Measurements from ENCODE around the gene ART4.

DNA sequence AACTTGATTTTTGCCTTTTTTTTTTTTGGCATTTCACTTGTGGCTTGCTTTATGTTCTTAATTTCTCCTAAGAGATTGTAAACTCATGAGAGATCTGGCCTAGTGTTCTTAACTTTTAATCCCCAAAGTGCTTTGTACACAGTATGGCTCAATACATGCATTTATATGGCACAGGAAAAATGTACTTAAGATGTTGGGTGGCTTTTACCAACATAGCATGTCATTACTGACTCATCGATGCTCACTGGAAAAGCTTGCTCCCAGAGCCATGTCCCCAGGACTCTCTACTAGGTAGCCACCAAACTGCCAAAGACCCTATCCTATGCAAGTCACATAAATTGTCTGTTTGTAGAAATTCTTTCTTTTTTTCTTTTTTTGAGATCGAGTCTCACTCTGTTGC is 16.3 kb downstream of the ART4 start:
- TF ChIP-seq, protein P1, sequence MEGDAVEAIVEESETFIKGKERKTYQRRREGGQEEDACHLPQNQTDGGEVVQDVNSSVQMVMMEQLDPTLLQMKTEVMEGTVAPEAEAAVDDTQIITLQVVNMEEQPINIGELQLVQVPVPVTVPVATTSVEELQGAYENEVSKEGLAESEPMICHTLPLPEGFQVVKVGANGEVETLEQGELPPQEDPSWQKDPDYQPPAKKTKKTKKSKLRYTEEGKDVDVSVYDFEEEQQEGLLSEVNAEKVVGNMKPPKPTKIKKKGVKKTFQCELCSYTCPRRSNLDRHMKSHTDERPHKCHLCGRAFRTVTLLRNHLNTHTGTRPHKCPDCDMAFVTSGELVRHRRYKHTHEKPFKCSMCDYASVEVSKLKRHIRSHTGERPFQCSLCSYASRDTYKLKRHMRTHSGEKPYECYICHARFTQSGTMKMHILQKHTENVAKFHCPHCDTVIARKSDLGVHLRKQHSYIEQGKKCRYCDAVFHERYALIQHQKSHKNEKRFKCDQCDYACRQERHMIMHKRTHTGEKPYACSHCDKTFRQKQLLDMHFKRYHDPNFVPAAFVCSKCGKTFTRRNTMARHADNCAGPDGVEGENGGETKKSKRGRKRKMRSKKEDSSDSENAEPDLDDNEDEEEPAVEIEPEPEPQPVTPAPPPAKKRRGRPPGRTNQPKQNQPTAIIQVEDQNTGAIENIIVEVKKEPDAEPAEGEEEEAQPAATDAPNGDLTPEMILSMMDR (IDR thresholded peaks at IDR 0.05; ENCODE audit: insufficient read depth, low read length): no peak
- TF ChIP-seq POLR2AphosphoS5 (IDR thresholded peaks at IDR 0.05; ENCODE audit: low read depth): no peak
- TF ChIP-seq, protein P2, sequence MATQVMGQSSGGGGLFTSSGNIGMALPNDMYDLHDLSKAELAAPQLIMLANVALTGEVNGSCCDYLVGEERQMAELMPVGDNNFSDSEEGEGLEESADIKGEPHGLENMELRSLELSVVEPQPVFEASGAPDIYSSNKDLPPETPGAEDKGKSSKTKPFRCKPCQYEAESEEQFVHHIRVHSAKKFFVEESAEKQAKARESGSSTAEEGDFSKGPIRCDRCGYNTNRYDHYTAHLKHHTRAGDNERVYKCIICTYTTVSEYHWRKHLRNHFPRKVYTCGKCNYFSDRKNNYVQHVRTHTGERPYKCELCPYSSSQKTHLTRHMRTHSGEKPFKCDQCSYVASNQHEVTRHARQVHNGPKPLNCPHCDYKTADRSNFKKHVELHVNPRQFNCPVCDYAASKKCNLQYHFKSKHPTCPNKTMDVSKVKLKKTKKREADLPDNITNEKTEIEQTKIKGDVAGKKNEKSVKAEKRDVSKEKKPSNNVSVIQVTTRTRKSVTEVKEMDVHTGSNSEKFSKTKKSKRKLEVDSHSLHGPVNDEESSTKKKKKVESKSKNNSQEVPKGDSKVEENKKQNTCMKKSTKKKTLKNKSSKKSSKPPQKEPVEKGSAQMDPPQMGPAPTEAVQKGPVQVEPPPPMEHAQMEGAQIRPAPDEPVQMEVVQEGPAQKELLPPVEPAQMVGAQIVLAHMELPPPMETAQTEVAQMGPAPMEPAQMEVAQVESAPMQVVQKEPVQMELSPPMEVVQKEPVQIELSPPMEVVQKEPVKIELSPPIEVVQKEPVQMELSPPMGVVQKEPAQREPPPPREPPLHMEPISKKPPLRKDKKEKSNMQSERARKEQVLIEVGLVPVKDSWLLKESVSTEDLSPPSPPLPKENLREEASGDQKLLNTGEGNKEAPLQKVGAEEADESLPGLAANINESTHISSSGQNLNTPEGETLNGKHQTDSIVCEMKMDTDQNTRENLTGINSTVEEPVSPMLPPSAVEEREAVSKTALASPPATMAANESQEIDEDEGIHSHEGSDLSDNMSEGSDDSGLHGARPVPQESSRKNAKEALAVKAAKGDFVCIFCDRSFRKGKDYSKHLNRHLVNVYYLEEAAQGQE (IDR thresholded peaks at IDR 0.05; ENCODE audit: insufficient replicate concordance, low read depth): no peak
- no peak for TF ChIP-seq SPI1 (IDR thresholded peaks at IDR 0.05; ENCODE audit: borderline replicate concordance, low read depth)
- no peak for TF ChIP-seq GABPA (IDR thresholded peaks at IDR 0.05; ENCODE audit: low read depth)
